GM18909 (cell line): ENCODE results near the gene CCSER1.
"Not testable (repeated sequence)": the region's sequence is repeated elsewhere in the genome, so short reads cannot be mapped to it uniquely, and the experiment has no call there.

Experiments used
- ATAC-seq: cut with Tn5 transposase; IDR thresholded peaks from one replicate; pipeline ENCODE4 v1.9.1; 2021; ENCODE audit warnings: mild to moderate bottlenecking; ENCODE audit not compliant: unreplicated experiment, poor library complexity

CCSER1 gene

DNA sequence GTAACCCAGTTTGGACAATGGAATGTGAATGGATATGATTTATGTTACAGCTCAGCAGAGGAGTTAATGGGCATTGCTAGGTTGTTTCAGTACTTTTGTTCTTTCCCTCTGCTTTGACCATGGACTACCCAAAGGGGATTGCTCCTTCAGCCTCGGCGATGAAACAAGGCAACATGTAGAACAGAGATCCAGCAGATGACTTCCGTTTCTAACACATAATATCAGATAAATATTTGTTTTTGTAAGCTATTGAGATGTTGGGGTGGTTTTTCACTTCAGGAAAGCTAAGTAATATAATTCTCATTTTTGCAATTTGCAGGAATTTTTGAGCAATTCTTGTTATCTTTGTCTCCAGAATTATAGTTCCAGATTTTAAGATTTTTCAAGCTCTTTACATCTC lies 1241.9 kb downstream of the CCSER1 start:
- no peak for ATAC-seq

DNA sequence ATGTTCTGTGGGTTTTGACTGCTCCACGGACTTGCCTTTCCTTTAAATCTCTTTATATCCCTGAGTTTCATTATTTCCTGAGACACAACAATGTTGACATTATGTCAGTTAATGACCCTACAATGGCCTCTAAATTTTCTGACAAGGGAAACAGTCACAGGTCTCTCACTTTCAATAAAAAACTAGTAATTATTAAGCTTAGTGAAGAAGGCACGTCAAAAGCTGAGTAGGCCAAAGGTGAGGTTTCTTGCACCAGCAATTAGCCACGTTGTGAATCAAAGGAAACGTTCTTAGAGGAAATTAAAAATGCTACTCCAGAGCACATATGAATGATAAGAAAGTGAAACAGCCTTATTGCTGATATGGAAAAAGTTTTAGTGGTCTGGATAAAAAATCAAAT lies 1246.4 kb downstream of the CCSER1 start:
- peak; percentile 60 for ATAC-seq

DNA sequence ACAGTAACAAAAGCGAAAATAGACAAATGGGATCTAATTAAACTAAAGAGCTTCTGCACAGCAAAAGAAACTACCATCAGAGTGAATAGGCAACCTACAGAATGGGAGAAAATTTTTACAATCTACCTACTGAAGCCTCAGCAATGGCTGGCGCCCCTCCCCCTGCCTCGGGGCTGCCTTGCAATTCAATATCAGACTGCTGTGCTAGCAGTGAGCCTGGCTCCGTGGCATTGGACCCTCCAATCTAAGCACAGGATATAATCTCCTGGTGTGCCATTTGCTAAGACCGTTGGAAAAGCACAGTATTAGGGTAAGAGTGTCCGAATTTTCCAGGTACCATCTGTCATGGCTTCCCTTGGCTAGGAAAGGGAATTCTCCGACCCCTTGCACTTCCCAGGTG lies 1278.2 kb downstream of the CCSER1 start:
- ATAC-seq, result not testable (repeated sequence)

DNA sequence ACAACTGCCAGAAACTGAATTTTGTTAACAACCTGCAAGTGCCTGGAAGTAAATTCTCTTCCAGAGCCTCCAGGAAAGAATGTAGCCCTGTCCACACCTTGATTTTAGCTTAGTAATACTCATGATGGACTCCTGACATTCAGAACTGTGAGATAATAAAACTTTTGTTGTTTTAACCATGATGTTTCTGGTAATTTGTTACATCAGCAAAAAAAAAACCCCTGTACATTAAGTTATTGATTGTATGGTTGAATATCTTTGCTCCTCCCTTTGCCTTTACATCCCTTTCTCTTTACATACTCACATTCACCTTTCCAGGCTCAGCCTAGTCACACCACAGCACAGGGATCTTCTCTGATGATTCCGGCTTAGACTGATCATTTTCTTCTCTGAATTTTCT lies 1294.8 kb downstream of the CCSER1 start:
- no peak for ATAC-seq

DNA sequence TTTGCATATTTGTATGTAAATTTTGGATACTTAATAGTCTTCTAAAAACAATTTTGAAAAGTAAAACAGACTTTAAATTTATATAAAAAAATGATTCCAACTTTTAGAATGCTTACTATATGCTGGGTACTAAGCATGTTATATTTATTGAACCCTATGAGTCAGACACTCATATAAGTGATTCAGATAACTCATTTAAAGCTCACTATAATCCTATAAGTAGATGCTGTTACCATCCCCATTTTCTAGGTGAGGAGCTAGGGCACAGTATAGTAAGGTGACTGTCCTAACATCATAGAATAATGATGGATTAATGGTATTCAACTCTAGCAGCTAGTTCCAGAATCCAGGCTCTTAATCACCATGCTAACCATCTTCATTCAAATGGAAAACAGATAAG lies 1299.5 kb downstream of the CCSER1 start:
- ATAC-seq, result no peak

DNA sequence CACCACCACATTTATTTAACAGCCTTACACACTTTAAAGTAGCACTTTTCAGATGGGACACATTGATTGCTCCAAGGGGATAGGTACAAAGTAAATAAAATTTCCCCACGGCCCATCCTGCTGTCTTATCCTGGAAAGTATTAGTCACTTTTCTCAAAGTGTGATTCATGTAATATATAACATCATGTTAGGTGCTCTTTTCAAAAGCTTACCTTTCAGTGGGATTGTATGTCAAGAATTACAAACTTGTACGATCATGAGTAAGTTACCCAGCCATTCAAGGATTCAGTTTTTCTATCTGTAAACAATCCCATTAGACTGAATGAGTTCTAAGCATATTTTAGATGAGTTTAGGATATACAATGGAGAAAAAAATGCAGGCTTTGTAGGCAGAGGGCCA lies 1300.0 kb downstream of the CCSER1 start:
- ATAC-seq, result no peak

DNA sequence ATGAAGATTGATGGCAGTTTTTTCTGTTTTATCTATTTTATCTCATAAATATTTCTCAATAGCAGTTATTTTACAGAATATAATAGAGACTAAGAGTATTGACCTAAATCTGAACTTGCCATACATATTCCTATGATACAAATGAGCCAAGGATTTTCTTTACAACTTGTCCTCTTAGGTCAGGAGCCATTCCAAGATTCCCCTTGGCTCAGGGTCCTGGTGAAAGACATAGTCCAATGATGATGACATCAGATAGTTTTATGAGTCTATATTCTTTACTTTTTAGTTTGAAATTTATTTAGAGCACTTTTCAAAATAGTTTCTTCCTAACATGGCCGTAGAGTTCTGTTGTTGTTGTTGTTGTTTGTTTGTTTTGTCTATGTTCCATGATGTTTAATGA lies 1307.4 kb downstream of the CCSER1 start:
- no peak for ATAC-seq

DNA sequence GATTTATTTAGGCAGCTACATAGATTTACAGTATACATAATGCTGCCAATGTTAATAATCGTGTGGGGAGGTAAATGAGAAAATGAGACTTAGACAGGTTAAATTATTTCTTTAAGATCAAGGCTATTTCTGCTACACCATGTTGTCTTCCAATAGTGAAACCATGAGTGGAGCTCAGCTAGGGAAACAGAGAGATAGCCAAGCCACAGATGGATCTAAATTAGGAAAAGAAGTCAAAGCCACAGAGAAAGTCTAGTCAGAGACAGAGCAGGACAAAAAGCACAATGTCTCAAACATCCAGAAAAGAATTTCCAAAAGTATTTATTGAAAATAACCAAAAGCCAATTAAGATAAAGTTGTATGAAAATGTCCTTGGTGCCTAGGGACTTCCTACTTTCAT lies 1309.4 kb downstream of the CCSER1 start:
- no peak for ATAC-seq

DNA sequence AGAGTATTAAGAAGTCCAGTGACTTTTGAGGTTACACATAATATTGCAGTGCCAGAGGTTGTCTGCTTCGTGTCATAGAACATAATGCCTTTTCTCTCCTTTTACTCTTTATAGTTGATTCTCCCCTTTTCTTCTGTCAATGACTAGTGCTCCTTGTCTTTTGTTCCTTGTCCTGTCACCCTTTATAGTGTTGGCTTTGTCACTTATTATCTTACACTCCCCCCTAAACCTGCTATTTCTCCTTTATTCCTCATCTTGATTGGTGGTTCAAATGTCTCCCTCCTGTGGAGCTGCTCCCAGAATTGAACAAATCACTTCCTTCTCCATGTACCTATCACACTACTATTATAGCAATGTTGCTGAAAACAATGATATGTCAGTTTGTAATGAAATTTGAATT lies 1320.0 kb downstream of the CCSER1 start:
- no peak for ATAC-seq

DNA sequence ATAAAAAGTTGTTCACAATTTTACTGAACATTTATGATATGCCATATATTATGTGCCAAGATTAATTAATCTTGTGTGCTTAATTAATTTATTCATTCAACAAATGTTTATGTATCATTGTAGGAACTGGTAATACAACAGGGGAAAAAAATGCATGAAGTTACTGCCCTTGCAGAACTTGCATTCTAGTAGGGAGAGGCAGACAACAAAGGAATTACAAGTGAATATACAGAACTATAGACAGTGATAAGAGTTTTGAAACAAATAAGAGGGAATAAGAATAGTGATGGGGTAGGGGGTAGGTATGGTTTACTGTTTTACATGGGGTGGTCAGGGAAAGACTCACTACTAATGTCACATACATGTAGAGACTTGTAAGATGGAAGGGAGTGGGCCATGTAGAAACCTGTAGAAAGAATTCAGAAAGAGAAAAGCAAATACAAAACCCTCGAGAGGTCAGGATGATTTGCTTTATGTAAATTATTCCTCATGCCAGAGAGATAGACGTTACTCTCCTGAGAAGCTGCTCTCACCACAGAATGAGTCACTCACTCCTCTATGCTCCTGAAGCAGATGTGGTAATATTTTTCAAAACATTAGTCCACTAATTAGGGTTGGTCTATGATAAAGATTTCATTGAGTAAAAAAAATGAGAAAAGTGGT lies 1321.6 kb downstream of the CCSER1 start:
- no peak for ATAC-seq

DNA sequence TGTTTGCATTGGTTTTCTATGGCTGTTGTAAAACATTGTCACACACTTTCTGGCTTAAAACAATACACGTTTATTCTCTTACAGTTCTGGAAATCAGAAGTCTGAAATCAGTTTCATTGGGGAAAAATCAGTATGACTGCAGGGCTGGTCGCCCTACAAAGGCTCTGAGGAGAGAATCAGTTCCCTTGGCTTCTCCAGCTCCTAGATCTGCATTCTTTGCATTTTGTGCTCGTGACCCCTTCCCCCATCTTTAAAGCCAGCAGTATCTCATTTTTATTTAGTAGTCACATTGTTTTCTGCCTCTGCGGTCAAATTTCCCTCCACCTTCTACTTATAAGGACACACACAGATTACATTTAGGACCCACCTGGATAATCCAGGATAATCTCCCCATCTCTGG lies 1326.9 kb downstream of the CCSER1 start:
- no peak for ATAC-seq

DNA sequence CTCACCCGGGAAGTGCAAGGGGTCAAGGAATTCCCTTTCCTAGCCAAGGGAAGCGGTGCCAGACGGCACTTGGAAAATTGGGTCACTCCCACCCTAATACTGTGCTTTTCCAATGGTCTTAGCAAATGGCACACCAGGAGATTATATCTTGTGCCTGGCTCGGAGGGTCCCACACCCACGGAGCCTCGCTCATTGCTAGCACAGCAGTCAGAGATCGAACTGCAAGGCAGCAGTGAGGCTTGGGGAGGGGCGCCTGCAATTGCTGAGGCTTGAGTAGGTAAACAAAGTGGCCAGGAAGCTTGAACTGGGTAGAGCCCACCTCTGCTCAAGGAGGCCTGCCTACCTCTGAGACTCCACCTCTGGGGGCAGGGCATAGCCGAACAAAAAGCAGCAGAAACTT lies 1335.4 kb downstream of the CCSER1 start:
- not testable (repeated sequence) for ATAC-seq

DNA sequence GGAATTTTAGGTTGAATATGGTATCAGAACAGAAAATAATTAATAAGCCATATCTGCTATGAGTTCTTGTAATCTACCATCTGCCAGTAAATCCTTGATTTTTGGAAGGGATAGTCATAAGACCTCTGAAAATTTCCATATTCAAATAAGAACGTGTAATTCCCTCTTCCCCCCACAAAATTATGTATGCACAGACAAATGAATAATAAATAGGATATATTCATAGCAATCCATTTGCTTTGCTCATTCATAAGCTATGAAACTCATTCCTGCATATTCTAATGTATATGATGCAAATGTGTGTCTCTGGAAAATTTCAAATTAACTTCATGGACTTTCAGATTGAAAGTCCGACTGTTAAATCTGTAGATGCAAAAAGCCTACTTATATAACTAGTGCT lies 1343.5 kb downstream of the CCSER1 start:
- ATAC-seq, result no peak

DNA sequence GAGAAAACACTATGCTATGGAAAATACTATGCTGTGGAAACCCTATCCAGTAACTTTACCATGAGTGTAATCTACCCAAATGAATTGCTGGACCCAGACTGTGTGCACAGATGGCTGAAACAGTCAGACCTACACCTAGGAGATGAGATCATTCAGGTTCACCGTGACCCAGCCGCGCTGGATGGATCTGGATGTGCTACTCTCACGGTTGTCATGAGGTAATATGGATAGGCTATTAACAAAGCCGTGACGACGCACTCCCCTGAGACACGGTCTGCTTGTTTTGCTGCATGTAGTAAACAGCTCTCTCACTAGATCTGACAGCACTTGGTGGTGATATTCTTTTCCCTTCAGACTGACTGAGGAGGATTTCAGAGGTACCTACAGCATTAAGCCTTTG lies 1344.1 kb downstream of the CCSER1 start:
- no peak for ATAC-seq

DNA sequence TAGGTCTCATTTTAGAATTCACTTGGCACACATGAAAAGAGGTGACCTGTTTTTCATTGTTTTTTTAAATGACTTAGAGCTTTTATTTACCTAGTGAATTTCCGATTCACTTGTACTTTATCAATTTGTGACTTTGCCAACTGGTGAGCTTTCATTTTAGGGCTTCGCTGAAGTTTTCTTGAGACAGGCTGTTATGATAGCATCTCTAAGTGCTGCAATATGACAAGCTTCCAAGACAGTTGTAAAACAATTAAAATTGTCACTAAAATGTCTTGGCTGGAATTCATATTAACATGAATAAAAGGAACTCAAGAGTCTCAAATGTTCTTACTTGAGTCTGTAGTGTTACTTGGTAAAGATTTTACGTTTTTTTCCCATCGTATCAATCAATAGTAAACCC lies 1344.9 kb downstream of the CCSER1 start:
- no peak for ATAC-seq

DNA sequence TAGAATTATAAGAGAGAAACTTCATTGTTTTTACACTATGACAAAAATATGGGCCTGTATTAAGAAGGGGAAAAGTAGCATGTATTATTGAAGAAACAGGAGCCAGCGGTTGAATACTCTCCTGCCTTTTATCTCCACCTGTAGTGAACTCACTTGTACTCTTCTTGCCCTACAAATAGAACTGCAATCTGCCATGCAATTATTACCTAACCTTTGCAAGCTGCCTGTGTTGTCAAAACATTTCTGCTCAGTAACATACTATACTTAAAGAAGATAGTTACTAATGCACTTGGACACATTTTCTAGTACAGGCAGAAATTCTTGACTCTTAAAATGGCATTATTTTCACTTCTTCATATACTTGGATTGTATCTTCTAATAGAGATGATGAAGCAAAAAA lies 1358.2 kb downstream of the CCSER1 start:
- no peak for ATAC-seq

DNA sequence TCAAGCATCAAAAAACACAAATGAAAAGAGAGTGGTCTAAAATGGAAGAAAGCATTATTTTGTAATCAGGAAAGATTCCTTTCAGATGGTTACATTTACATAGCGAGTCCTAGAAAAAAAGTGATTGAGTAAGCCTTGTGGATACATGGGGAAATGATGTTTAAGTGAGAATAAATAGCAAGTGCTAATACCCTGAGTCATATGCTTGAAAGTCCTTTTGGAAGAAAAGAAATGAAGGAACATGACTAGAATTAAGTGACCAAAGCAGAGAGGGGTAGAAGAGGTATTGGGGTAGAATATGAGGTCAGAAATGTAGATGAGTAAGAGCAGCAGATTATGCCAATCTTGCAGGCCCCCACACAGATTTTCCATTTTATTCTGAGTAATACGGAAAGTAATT lies 1361.8 kb downstream of the CCSER1 start:
- no peak for ATAC-seq

DNA sequence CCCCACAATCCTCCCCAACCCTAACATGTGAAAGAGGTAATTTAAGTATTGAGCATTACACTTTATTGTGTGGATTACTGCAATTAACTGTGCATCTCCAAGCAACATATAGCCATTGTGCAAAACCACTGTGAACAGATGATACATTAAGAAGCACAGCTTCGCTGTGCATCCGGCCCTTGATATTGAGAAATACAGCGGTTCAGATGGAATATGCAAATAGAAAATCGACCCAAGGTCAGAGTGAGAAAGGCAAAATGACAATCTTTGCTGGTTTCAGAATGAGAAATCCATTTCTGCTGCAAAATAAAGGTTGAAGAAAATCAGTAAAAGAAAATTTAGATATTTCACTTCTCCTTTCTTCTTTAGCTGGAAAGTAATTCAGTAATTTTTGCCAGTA lies 1370.7 kb downstream of the CCSER1 start:
- no peak for ATAC-seq

DNA sequence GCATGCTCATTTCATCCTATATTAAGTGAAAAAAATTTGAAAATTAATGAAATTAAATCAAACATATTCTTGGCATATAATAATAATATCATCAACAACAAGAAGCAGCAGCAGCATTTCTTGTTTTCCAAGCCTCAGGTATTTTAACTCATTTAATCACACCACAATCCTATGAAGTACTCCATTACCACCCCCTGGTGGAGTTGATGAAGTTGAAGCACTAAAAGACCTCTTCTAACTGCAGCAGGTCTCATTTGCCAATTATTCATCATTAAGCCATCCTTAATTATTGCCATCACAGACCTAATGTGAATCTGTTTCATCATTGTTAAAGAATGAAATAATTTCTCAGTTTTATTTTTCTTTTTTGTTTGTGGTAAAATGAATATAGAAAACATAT lies 1375.2 kb downstream of the CCSER1 start:
- no peak for ATAC-seq

DNA sequence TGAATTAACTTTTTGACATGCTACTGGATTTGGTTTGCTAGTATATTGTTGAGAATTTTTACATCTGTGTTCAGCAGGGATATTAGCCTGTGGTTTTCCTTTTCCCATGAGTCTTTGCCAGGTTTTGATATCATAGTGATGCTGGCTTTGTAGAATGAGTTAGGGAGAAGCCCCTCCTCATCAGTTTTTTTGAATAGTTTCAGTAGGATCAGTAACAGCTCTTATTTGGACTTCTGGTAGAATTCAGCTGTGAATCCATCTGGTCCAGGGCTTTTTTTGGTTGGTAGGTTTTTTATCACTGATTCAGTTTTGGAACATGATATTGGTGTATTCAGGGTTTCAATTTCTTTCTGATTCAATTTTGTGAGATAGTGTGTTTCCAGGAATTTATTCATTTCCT lies 1386.1 kb downstream of the CCSER1 start:
- ATAC-seq, result no peak

DNA sequence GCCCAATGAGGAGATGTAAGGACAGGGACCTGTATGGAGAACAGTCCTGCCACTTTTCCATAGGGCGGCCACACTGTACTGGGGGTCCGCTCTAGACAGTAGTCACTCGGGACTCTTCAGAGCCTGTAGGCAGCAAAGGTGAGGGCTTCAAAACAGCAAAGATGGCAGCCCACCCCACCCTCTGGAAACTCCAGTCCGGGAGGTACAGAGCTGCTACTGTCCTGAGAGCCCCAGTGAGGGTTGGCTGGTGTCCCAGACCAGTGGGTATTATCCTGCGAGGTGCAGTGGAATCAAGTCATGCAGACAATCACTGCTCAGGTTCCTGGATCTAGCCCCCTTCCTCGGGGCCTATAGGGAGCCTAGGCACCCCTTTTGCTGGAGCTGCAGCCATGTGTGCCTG lies 1392.0 kb downstream of the CCSER1 start:
- no peak for ATAC-seq

DNA sequence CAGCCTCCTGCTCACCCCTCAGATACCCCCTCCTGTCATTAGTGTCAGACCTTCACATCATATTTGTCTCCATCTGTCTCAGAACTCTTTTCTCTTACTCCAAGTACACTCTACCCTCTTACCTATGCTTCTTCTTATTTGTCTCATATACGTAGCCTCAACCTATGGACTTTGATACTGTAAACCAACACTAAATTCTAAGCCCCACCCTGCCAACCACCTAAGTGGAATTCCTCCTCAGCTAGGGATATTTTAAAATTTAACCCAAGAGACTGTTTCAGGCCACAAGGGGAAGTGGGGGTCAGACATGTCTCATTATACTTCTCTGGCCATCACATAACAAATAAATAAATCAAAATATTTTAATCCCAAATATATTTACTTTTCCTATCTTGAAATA lies 1398.4 kb downstream of the CCSER1 start:
- no peak for ATAC-seq

DNA sequence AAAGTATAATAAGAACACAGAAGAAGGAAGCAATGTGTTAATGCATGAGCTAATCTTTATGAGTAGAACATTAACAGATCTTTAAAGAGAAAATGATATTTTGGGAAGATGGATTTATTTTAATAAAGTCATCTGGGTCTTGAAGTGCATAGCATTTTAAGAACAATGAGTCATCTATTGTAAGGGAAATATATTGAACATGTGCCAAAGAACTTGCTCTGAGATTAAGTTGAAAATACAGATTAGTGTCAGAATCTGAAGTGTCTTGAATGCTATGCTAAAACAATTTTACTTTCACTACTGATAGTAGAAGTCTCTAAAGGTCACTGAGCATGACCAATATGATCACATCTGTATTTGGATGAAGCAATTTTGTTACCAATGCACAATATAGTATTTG lies 1399.9 kb downstream of the CCSER1 start:
- no peak for ATAC-seq
